ENCODE data around the gene AHI1. TPM values are rescaled to one million over a fixed set of nuclear protein-coding genes. Genes with fewer than 3 reads are reported as not detected.

Gene AHI1
- total RNA-seq, 4 donors from 2014 or later: 9.2 to 16.5 (median 11.7) TPM

- H3K4me3 ChIP-seq (ENCODE audit: low read depth, poor library complexity, severe bottlenecking): no peak overlapping the region
- no peak for DNase-seq (ENCODE audit: low spot score in 2 of 2)
- no peak for TF ChIP-seq POLR2A (IDR thresholded peaks at IDR 0.05)
- TF ChIP-seq CTCF (IDR thresholded peaks at IDR 0.05): no peak
- intact Hi-C loops (cut with DNase I; ENCODE audit: low total_unique reads): no loop called here
- WGBS, 2 donors: 39 to 43% methylated on average over 6 of the region's 6 CpGs
Observed at GRCh38 chr6:135280375-135281136, 217.0 kb downstream of the AHI1 start.

GRCh38 chr6:135277422-135277821 is 220.1 kb downstream of the AHI1 start:
- WGBS, 2 donors: 95% methylated on average over 6 of the region's 6 CpGs
- no peak overlapping the region for H3K4me3 ChIP-seq (ENCODE audit: low read depth, poor library complexity, severe bottlenecking)
- no peak for TF ChIP-seq CTCF (IDR thresholded peaks at IDR 0.05)
- no peak for TF ChIP-seq POLR2A (IDR thresholded peaks at IDR 0.05)
- no peak for DNase-seq (ENCODE audit: low spot score in 2 of 2)
- intact Hi-C loops (cut with DNase I; ENCODE audit: low total_unique reads): no loop called here

- H3K4me3 ChIP-seq (ENCODE audit: low read depth, poor library complexity, severe bottlenecking): no peak overlapping the region
- no peak for DNase-seq (ENCODE audit: low spot score in 2 of 2)
- no peak for TF ChIP-seq POLR2A (IDR thresholded peaks at IDR 0.05)
- TF ChIP-seq CTCF (IDR thresholded peaks at IDR 0.05): no peak
- 56 to 65% methylated on average over 5 of the region's 5 CpGs for WGBS, 2 donors
- intact Hi-C loops (cut with DNase I; ENCODE audit: low total_unique reads): no loop called here
Observed at GRCh38 chr6:135274561-135275293, 222.8 kb downstream of the AHI1 start.

- no peak for DNase-seq (ENCODE audit: low spot score in 2 of 2)
- intact Hi-C loops (cut with DNase I; ENCODE audit: low total_unique reads): no loop called here
- no peak overlapping the region for H3K4me3 ChIP-seq (ENCODE audit: low read depth, poor library complexity, severe bottlenecking)
- no peak for TF ChIP-seq POLR2A (IDR thresholded peaks at IDR 0.05)
- no peak for TF ChIP-seq CTCF (IDR thresholded peaks at IDR 0.05)
- whole genome bisulfite sequencing, 2 donors: 59 to 69% methylated on average over 6 of the region's 6 CpGs
Observed at GRCh38 chr6:135271626-135272025, 225.9 kb downstream of the AHI1 start.

GRCh38 chr6:135270676-135271536 is 226.6 kb downstream of the AHI1 start:
- no peak for TF ChIP-seq POLR2A (IDR thresholded peaks at IDR 0.05)
- no peak for TF ChIP-seq CTCF (IDR thresholded peaks at IDR 0.05)
- intact Hi-C loops (cut with DNase I; ENCODE audit: low total_unique reads): no loop called here
- peak in 1 of 2 donors; percentile 49 for DNase-seq (ENCODE audit: low spot score in 2 of 2)
- H3K4me3 ChIP-seq (ENCODE audit: low read depth, poor library complexity, severe bottlenecking): no peak overlapping the region
- WGBS, 2 donors: 24 to 43% methylated on average over 11 of the region's 11 CpGs
